ENCODE data around the gene TLE6. TPM values are rescaled to one million over a fixed set of nuclear protein-coding genes. Genes with fewer than 3 reads are reported as not detected.
A peak's percentile ranks its signal among the peaks of the same experiment; 100 is the strongest.

The TLE6 gene
- total RNA-seq, 1 experiment from 2014 or later = 1.1 TPM

DNA sequence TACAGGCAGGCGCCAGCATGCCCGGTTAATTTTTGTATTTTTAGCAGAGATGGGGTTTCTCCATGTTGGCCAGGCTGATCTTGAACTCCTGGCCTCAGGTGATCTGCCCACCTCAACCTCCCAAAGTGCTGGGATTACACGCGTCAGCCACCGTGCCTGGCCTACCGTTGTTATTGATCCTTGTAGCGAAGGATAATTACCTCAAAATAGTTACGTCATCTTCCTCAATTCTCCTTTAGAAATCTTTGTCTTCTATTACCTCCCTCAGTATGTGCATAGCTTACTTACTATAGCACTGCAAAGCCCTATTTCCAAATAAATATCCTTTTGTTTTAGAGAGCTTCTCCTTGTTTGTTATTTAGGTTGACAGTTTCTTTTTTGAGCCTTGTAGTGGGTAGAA lies 9.4 kb upstream of the TLE6 start:
- BruUV-seq (replicated peaks) = no TSS peak
- Histone ChIP-seq H3K27me3 (ENCODE audit: insufficient read depth, low read depth) (no peaks in the 10 kb centered on the region), H4K20me1 (ENCODE audit: insufficient read depth) (no peaks in the 10 kb centered on the region), H3K27ac (no peak overlapping the region), H3K36me3 (ENCODE audit: low read depth) (no peaks in the 10 kb centered on the region), H3F3A (ENCODE audit: insufficient read depth, low read depth) (no peaks in the 10 kb centered on the region), H2AFZ (no peak overlapping the region), H3K4me3 (no peak overlapping the region), H3K4me1 (replicated peaks; ENCODE audit: insufficient read depth) (0 out of 2 replicates have a peak, but pooled peaks cover 4% of the 10 kb centered on the region), H3K9me2 (ENCODE audit: insufficient read depth) (no peaks in the 10 kb centered on the region), H3K79me2 (ENCODE audit: low read depth) (no peaks in the 10 kb centered on the region), H3K4me2 (no peak overlapping the region), H3K9me3 (ENCODE audit: insufficient read depth, low read depth) (no peaks in the 10 kb centered on the region)
- ChIA-PET POLR2A (ENCODE audit: unreplicated experiment) (no interaction called here), CTCF (no interaction called here)
- DNase-seq = no peak
- intact Hi-C loops (cut with micrococcal nuclease; ENCODE audit: unreplicated experiment) = no loop called here
- TF ChIP-seq EZH2 (IDR thresholded peaks at IDR 0.05; ENCODE audit: low read depth) = no peak
- no peak for TF ChIP-seq CTCF (conservative IDR thresholded peaks at IDR 0.05)

DNA sequence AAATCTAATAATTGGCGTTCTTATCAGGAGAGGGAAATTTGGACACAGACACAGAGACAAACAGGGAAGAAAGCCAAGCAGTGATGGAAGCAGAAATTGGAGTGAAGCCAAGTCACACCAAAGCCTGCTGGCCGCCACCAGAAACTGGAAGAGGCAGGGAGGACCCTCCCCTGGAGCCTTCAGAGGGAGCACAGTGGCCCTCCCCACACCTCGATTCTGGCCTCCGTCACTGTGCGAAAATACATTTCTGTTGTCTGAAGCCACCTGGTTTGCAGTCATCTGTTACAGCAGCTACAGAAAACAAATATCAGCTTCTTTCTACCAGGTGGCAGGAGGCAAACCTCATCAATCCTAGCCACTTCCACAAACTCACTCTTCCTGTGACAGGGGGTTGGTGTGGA lies 8.3 kb upstream of the TLE6 start:
- Histone ChIP-seq H3F3A (ENCODE audit: insufficient read depth, low read depth) (no peaks in the 10 kb centered on the region), H3K4me3 (no peak overlapping the region), H3K79me2 (ENCODE audit: low read depth) (no peaks in the 10 kb centered on the region), H3K36me3 (ENCODE audit: low read depth) (no peaks in the 10 kb centered on the region), H4K20me1 (ENCODE audit: insufficient read depth) (no peaks in the 10 kb centered on the region), H3K4me2 (no peak overlapping the region), H3K27me3 (ENCODE audit: insufficient read depth, low read depth) (no peaks in the 10 kb centered on the region), H3K9me2 (ENCODE audit: insufficient read depth) (no peaks in the 10 kb centered on the region), H3K27ac (no peak overlapping the region), H3K4me1 (replicated peaks; ENCODE audit: insufficient read depth) (0 out of 2 replicates have a peak, but pooled peaks cover 4% of the 10 kb centered on the region), H2AFZ (no peak overlapping the region), H3K9me3 (ENCODE audit: insufficient read depth, low read depth) (no peaks in the 10 kb centered on the region)
- ChIA-PET CTCF (interaction anchor here (0.6 kb wide), 1 partner anchor 307 kb away, joined by 5 read pairs; no protein-coding TSS in a partner anchor), POLR2A (ENCODE audit: unreplicated experiment) (no interaction called here)
- no TSS peak for BruUV-seq (replicated peaks)
- intact Hi-C loops (cut with micrococcal nuclease; ENCODE audit: unreplicated experiment) = no loop called here
- no peak for DNase-seq
- TF ChIP-seq EZH2 (IDR thresholded peaks at IDR 0.05; ENCODE audit: low read depth) (no peak), CTCF (conservative IDR thresholded peaks at IDR 0.05) (no peak)

DNA sequence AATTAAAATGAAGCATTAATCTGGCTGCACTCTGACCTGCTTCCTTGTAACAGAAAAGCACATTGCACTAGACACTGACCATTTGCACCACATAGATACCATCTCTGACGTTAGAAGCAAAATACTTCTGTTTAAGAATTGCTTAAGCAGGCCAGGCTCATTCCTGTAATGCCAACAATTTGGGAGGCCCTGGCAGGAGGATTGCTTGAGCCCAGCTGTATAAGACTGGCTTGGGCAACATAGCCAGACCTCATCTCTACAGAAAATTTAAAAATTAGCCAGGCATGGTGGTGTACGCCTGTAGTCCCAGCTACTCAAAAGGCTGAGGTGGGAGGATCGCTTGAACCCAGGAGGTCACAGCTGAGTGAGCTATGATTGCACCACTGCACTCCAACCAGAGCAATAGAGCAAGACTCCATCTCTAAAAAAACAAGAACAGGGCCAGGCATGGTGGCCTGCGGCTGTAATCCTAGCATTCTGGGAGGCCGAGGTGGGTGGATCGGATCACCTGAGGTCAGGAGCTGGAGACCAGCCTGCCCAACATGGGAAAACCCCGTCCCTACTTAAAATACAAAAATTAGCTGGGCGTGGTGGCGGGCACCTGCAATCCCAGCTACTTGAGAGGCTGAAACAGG lies 7.0 kb upstream of the TLE6 start:
- no peak overlapping the region for H2AFZ ChIP-seq
- H3K9me3 ChIP-seq (ENCODE audit: insufficient read depth, low read depth) = no peaks in the 10 kb centered on the region
- H3K4me3 ChIP-seq = no peak overlapping the region
- no peaks in the 10 kb centered on the region for H4K20me1 ChIP-seq (ENCODE audit: insufficient read depth)
- peak overlapping the region; percentile 41 for H3K27ac ChIP-seq
- DNase-seq = peak in 1 of 2 experiments; percentile 74
- H3K9me2 ChIP-seq (ENCODE audit: insufficient read depth) = no peaks in the 10 kb centered on the region
- H3K79me2 ChIP-seq (ENCODE audit: low read depth) = no peaks in the 10 kb centered on the region
- ChIA-PET POLR2A (ENCODE audit: unreplicated experiment) (no interaction called here), CTCF (no interaction called here)
- BruUV-seq (replicated peaks) = no TSS peak
- H3K4me1 ChIP-seq (replicated peaks; ENCODE audit: insufficient read depth) = 0 out of 2 replicates have a peak, but pooled peaks cover 4% of the 10 kb centered on the region
- no peaks in the 10 kb centered on the region for H3F3A ChIP-seq (ENCODE audit: insufficient read depth, low read depth)
- H3K4me2 ChIP-seq = no peak overlapping the region
- intact Hi-C loops (cut with micrococcal nuclease; ENCODE audit: unreplicated experiment) = no loop called here
- H3K27me3 ChIP-seq (ENCODE audit: insufficient read depth, low read depth) = no peaks in the 10 kb centered on the region
- no peak for TF ChIP-seq EZH2 (IDR thresholded peaks at IDR 0.05; ENCODE audit: low read depth)
- no peak for TF ChIP-seq CTCF (conservative IDR thresholded peaks at IDR 0.05)
- no peaks in the 10 kb centered on the region for H3K36me3 ChIP-seq (ENCODE audit: low read depth)

Data from PC-9 (cell line).